IMR-90 (cell line): ENCODE data around the gene FADS6.

Experiments used
- CEBPB ChIP-seq: IDR thresholded peaks from 2 replicates; pipeline ENCODE4 v1.6.1; 2012; ENCODE audit warnings: low read depth, low read length, improper control_type of control experiment
- CHD1 ChIP-seq: IDR thresholded peaks from 2 replicates; pipeline ENCODE4 v1.6.1; 2012; ENCODE audit warnings: low read depth, low read length, improper control_type of control experiment
- MAFK ChIP-seq: IDR thresholded peaks from 2 replicates; pipeline ENCODE4 v1.6.1; 2012; ENCODE audit warnings: low read depth, low read length, improper control_type of control experiment
- MAZ ChIP-seq: IDR thresholded peaks from 2 replicates; pipeline ENCODE4 v1.6.1; 2012; ENCODE audit warnings: low read depth, mild to moderate bottlenecking, low read length, improper control_type of control experiment, moderate library complexity, borderline replicate concordance
- MXI1 ChIP-seq: IDR thresholded peaks from 2 replicates; pipeline ENCODE4 v1.6.1; 2012; ENCODE audit warnings: low read depth, mild to moderate bottlenecking, low read length, moderate library complexity, borderline replicate concordance
- POLR2A ChIP-seq: IDR thresholded peaks from 2 replicates; pipeline ENCODE4 v1.6.1; 2012; ENCODE audit warnings: mild to moderate bottlenecking, low read depth, low read length
- RAD21 ChIP-seq: IDR thresholded peaks from 2 replicates; pipeline ENCODE4 v1.6.1; 2012; ENCODE audit warnings: low read length, improper control_type of control experiment
- RCOR1 ChIP-seq: IDR thresholded peaks from 2 replicates; pipeline ENCODE4 v1.6.1; 2012; ENCODE audit warnings: mild to moderate bottlenecking, low read length, improper control_type of control experiment; ENCODE audit not compliant: insufficient replicate concordance
- SMC3 ChIP-seq: fragments of 150-350 bp; IDR thresholded peaks from 2 replicates; pipeline ENCODE4 v1.6.1; 2016; ENCODE audit warnings: low read depth, mild to moderate bottlenecking, antibody characterized with exemption, low read length, moderate library complexity
- TF ChIP-seq, protein P1 (sequence below): conservative IDR thresholded peaks from 2 replicates; pipeline ENCODE4 v1.5.1; 2012; ENCODE audit warnings: mild to moderate bottlenecking, low read depth, low read length, improper control_type of control experiment
- TF ChIP-seq, protein P2 (sequence below): fragments of 150-350 bp; IDR thresholded peaks from 2 replicates; pipeline ENCODE4 v1.6.1; 2017; ENCODE audit warnings: mild to moderate bottlenecking, antibody characterized with exemption, low read length, low read depth
- TF ChIP-seq, protein P3 (sequence below): fragments of 150-350 bp; IDR thresholded peaks from 2 replicates; pipeline ENCODE4 v1.6.1; 2016; ENCODE audit warnings: low read depth, mild to moderate bottlenecking, low read length, moderate library complexity, borderline replicate concordance

DNA sequence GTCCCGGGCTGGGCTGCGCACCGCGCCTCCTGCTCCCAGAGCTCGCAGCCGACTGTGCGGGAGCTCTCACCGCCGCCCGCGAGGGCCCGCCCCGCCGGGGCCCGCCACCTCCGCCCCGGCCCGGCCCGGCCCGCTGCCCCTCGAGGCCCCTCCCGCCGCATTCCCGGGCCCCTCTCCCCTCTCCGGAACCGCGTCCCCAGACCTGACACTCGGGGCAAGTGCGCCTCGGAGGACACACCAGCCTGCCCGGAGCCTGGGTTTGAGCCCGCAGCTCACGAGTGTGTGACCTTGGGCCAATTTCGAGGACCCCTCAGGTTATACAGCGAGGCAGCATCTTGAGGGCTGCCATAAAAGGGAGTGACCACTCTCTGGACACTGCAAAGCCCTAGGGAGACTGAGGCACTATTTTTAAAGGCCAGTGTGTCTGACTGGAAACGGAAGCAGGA, 31.7 kb downstream of the FADS6 start:
- TF ChIP-seq, protein P1, sequence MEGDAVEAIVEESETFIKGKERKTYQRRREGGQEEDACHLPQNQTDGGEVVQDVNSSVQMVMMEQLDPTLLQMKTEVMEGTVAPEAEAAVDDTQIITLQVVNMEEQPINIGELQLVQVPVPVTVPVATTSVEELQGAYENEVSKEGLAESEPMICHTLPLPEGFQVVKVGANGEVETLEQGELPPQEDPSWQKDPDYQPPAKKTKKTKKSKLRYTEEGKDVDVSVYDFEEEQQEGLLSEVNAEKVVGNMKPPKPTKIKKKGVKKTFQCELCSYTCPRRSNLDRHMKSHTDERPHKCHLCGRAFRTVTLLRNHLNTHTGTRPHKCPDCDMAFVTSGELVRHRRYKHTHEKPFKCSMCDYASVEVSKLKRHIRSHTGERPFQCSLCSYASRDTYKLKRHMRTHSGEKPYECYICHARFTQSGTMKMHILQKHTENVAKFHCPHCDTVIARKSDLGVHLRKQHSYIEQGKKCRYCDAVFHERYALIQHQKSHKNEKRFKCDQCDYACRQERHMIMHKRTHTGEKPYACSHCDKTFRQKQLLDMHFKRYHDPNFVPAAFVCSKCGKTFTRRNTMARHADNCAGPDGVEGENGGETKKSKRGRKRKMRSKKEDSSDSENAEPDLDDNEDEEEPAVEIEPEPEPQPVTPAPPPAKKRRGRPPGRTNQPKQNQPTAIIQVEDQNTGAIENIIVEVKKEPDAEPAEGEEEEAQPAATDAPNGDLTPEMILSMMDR, result no peak
- no peak for TF ChIP-seq RCOR1
- TF ChIP-seq POLR2A, result no peak
- TF ChIP-seq CHD1, result no peak
- TF ChIP-seq, protein P2, sequence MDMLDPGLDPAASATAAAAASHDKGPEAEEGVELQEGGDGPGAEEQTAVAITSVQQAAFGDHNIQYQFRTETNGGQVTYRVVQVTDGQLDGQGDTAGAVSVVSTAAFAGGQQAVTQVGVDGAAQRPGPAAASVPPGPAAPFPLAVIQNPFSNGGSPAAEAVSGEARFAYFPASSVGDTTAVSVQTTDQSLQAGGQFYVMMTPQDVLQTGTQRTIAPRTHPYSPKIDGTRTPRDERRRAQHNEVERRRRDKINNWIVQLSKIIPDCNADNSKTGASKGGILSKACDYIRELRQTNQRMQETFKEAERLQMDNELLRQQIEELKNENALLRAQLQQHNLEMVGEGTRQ, result no peak
- TF ChIP-seq RAD21, result no peak
- TF ChIP-seq CEBPB, result no peak
- no peak for TF ChIP-seq MAZ
- TF ChIP-seq MXI1, result no peak
- TF ChIP-seq, protein P3, sequence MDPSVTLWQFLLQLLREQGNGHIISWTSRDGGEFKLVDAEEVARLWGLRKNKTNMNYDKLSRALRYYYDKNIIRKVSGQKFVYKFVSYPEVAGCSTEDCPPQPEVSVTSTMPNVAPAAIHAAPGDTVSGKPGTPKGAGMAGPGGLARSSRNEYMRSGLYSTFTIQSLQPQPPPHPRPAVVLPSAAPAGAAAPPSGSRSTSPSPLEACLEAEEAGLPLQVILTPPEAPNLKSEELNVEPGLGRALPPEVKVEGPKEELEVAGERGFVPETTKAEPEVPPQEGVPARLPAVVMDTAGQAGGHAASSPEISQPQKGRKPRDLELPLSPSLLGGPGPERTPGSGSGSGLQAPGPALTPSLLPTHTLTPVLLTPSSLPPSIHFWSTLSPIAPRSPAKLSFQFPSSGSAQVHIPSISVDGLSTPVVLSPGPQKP, result no peak
- TF ChIP-seq SMC3, result no peak
- TF ChIP-seq MAFK, result no peak
